Lung (tissue), 12 donors: ENCODE measurements around the gene NR0B2. TPM values are rescaled to one million over a fixed set of nuclear protein-coding genes. Genes with fewer than 3 reads are reported as not detected.

ENCODE experiments used
- ATAC-seq: fragments of 200-7000 bp; cut with Tn5 transposase; one replicate; pipeline ENCODE4 v1.9.1; 2020; ENCODE audit warnings: moderate number of reproducible peaks; ENCODE audit not compliant: insufficient read depth, low FRiP score
- DNase-seq, 3 donors: peaks; one replicate each; pipeline ENCODE4 v3.0.0-alpha.2; 2013 to 2017
- H3K27ac ChIP-seq, 2 donors: one replicate each; pipeline ENCODE4 v1.5.1; 2013; ENCODE audit warnings: mild to moderate bottlenecking in 2 of 2, moderate library complexity in 2 of 2, control low read depth in 1 of 2, inconsistent platforms in 1 of 2, low read depth in 1 of 2, low read length in 1 of 2
- H3K27me3 ChIP-seq, 3 donors: one replicate each; pipeline ENCODE4 v1.5.1; 2013; ENCODE audit warnings: low read length in 2 of 3; ENCODE audit not compliant: control insufficient read depth in 3 of 3, insufficient read depth in 3 of 3
- H3K36me3 ChIP-seq, 4 donors: one replicate each; pipeline ENCODE4 v1.5.1; 2013; ENCODE audit warnings: low read length in 4 of 4, mild to moderate bottlenecking in 1 of 4, moderate library complexity in 1 of 4; ENCODE audit not compliant: control insufficient read depth in 4 of 4, insufficient read depth in 4 of 4
- H3K4me1 ChIP-seq, 5 donors: one replicate each; pipeline ENCODE4 v1.5.1; 2013; ENCODE audit warnings: low read length in 5 of 5, mild to moderate bottlenecking in 2 of 5, moderate library complexity in 1 of 5; ENCODE audit not compliant: control insufficient read depth in 5 of 5, insufficient read depth in 5 of 5
- H3K4me3 ChIP-seq: one replicate; pipeline ENCODE4 v1.5.1; 2013; ENCODE audit warnings: mild to moderate bottlenecking, control low read depth, moderate library complexity
- H3K9ac ChIP-seq, 2 donors: one replicate each; pipeline ENCODE4 v1.5.1; 2013; ENCODE audit warnings: low read length in 2 of 2, control low read depth in 1 of 2; ENCODE audit not compliant: insufficient read depth in 1 of 2
- H3K9me3 ChIP-seq, 4 donors: one replicate each; pipeline ENCODE4 v1.5.1; 2013; ENCODE audit warnings: low read length in 3 of 4, mild to moderate bottlenecking in 1 of 4, moderate library complexity in 1 of 4; ENCODE audit not compliant: control insufficient read depth in 4 of 4, insufficient read depth in 3 of 4
- CTCF ChIP-seq: IDR thresholded peaks from 2 replicates; pipeline ENCODE4 v1.5.1; 2012; ENCODE audit warnings: mild to moderate bottlenecking; ENCODE audit errors: control extremely low read depth, extremely low read depth
- WGBS, 2 donors: extraction: QIAGEN DNeasy Blood & Tissue Kit; methylation state at CpG; one replicate each; pipeline ENCODE4 v1.1.7; 2013; 5-methylcytosine and 5-hydroxymethylcytosine counted together
- polyA plus RNA-seq, 2 donors: library from polyadenylated mRNA; stranded (reverse); fragments of 200-250 nt; gene quantifications; one replicate each; pipeline ENCODE4 v1.2.1, GENCODE V29; 2013
- total RNA-seq, 2 donors: library from RNA; depleted of rRNA in 1 of 2; stranded (reverse); fragments of >200 nt in 1 of 2; gene quantifications; one replicate each; pipeline ENCODE4 v1.2.1, GENCODE V29; 2014 to 2021
- donor health status: control.
- donor health status: control.
- donor health status: Bipolar disorder and iron deficiency.
- donor health status: healthy.
- donor health status: DM: yes; HTN: yes; CAD: no.

Gene NR0B2
- total and polyA plus RNA-seq, 4 donors, result 1.6 to 6.0 (median 2.2) TPM

GRCh38 chr1:26922431-26922729 lies 8.6 kb upstream of the NR0B2 start:
- H3K27ac ChIP-seq, result peak overlapping the region in 1 of 2 donors; percentile 93
- peaks cover 0 to 13% (median 8%) of the 10 kb centered on the region in 5 donors for H3K4me1 ChIP-seq
- peaks cover 0 to 18% (median 12%) of the 10 kb centered on the region in 4 donors for H3K36me3 ChIP-seq
- H3K4me3 ChIP-seq, result peak overlapping the region; percentile 90
- ATAC-seq, result no peak
- no peaks in the 10 kb centered on the region for H3K27me3 ChIP-seq
- 23 to 51% methylated on average over 6 of the region's 6 CpGs for WGBS, 2 donors
- no peaks in the 10 kb centered on the region for H3K9me3 ChIP-seq
- DNase-seq, result no peak
- no peak for TF ChIP-seq CTCF
- peak overlapping the region; percentile 82 to 86 for H3K9ac ChIP-seq

- DNase-seq (peak; percentile 97 to 98 (median 98)), ATAC-seq (peak; percentile 99)
- Histone ChIP-seq H3K27ac (peak within 1 kb of the TSS; percentile 90 to 93), H3K4me3 (peak within 1 kb of the TSS; percentile 90), H3K36me3 (peaks cover 0 to 14% (median 10%) of the 10 kb centered on the region in 4 donors), H3K4me1 (peaks cover 0 to 13% (median 8%) of the 10 kb centered on the region in 5 donors), H3K27me3 (no peaks in the 10 kb centered on the region), H3K9me3 (no peaks in the 10 kb centered on the region), H3K9ac (peak within 1 kb of the TSS; percentile 86)
- WGBS, 2 donors, result 0 to 1% methylated on average over 59 to 83 of the region's 83 CpGs
- TF ChIP-seq CTCF, result no peak
These were observed 8.0 kb upstream of the NR0B2 start, which contains the start of gene NUDC for GRCh38 chr1:26921540-26922430. TSS of gene NUDC (plus strand) at chr1:26921743. CDS start at chr1:26921849, 106 bp downstream.

GRCh38 chr1:26921126-26921539 lies 7.4 kb upstream of the NR0B2 start:
- Histone ChIP-seq H3K27ac (peak overlapping the region; percentile 73 to 78), H3K27me3 (no peaks in the 10 kb centered on the region), H3K4me1 (peaks cover 0 to 13% (median 8%) of the 10 kb centered on the region in 5 donors), H3K4me3 (peak overlapping the region; percentile 13), H3K9ac (peak overlapping the region in 1 of 2 donors; percentile 86), H3K9me3 (no peaks in the 10 kb centered on the region), H3K36me3 (peaks cover 0 to 12% (median 9%) of the 10 kb centered on the region in 4 donors)
- no peak for ATAC-seq
- DNase-seq, result no peak
- TF ChIP-seq CTCF, result no peak
- WGBS, 2 donors, result 11 to 16% methylated on average over 7 of the region's 7 CpGs
